H54 (cell line): ENCODE measurements around the gene PTGIS.

Experiments used
- DNase-seq: peaks from one replicate; pipeline ENCODE4 v3.0.0; 2011; ENCODE audit warnings: low spot score, mixed read lengths; ENCODE audit not compliant: insufficient read length
- FAIRE-seq: peaks from 3 replicates; lab custom pipeline; 2011; peaks lifted over from hg19 to GRCh38; lab: Jason Lieb, UNC
- POLR2A ChIP-seq: IDR thresholded peaks from 2 replicates; pipeline ENCODE4 v1.6.1; 2011; ENCODE audit warnings: low read depth, mild to moderate bottlenecking, low read length

PTGIS gene

GRCh38 chr20:49603209-49603627, 35.3 kb upstream of the PTGIS start:
- no peak for TF ChIP-seq POLR2A
- FAIRE-seq = no peak
- DNase-seq = no peak

DNA sequence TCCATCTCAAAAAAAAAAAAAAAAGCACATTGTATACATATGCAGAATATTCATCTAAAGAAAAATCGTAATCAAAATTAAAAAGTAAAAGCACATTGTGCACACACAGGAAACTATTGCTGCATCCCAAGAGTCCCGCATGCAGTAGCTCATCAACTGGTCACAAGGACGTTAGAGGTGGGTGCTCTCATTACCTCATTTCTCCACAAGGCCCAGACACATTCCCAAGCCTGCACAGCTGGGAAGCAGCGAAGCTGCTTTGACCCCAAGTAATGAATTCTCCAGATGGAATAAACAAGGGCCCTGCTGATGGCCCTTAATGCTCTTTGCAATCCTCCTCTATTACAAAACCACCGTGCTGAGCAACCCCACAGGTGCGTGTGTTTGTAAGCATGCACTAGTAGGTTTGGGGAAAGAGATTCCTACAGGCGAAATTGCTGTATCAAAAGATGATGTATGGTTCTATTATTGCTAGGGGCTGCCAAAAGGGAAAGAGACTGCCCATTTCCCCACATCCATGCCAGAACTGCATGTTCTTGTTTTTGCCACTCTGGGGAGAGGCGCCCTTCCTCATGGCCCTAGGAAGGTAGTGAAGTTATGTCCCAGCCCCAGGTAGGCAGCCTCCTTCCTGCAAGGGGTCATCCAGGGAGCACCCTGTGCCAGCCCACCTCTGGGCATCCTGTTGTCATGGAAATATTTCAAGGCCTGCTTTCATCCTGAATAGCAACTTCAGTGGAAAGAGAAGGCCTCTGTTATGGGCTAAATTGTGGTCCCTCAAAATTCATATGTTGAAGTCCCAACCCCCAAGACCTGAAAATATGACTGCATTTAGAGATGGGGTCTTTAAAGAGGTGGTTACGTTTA, 34.6 kb upstream of the PTGIS start:
- no peak for DNase-seq
- no peak for FAIRE-seq
- TF ChIP-seq POLR2A = no peak

DNA sequence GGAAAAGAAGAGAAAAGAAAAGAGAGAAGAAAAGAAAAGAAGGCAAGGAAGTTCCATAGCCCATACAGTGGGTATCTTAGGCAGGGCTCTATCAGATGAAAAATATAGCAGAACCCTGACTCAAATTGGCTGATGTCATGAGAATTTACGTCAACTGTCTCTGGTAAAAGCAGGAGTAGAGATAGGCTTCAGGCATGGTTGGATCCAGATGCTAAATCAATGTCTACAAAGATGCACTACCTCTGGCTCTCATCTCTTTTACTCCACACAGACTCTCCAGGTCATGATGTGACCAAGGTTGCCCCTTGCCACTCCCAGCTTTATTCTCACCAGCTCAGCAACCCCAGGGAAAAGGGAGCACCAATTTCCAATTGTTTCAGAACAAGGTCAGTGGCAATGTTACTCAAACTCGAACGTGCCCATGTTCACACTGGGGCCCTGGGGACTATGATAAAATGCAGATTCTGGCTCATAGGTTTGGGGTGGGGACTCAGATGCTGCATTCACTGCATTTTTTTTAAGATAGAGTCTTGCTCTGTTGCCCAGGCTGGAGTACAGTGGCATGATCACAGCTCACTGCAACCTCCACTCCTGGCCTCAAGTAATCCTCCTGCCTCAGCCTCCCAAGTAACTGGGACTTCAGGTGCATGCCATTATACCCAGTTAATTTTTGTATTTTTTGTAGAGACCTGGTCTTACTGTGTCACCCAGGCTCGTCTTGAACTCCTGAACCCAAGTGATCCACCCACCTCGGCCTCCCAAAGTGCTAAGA, 33.4 kb upstream of the PTGIS start:
- TF ChIP-seq POLR2A = no peak
- FAIRE-seq (no peak), DNase-seq (no peak)

- no peak for FAIRE-seq
- no peak for DNase-seq
- no peak for TF ChIP-seq POLR2A
Observed at GRCh38 chr20:49599746-49600113, 31.8 kb upstream of the PTGIS start.

GRCh38 chr20:49597825-49598395, 30.0 kb upstream of the PTGIS start:
- DNase-seq (no peak), FAIRE-seq (no peak)
- no peak for TF ChIP-seq POLR2A

- FAIRE-seq = peak; percentile 72
- no peak for TF ChIP-seq POLR2A
Observed at GRCh38 chr20:49595811-49596561, 28.0 kb upstream of the PTGIS start.

DNA sequence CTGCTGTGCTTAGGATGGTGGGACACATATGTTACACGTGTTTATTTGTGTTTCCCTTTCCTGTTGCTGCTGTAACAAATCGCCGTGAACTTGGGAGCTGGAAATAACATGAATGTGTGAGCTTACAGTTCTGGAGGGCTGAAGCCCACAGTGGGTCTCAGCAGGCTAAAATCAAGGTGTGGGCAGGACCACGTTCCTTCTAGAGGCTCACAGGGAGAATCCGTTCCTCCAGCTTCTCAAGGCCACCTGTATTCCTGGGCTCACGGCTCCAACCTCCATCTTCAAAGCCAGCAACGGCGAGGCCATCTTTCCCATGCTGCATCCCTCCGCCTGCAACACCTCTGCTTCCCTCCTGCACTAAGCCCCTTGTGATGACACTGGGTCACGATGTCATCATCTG, 27.4 kb upstream of the PTGIS start:
- no peak for TF ChIP-seq POLR2A
- DNase-seq (no peak), FAIRE-seq (no peak)

More at GRCh38 chr20:49595811-49596561, 28.0 kb upstream of the PTGIS start:
- peak; percentile 81 for DNase-seq

DNA sequence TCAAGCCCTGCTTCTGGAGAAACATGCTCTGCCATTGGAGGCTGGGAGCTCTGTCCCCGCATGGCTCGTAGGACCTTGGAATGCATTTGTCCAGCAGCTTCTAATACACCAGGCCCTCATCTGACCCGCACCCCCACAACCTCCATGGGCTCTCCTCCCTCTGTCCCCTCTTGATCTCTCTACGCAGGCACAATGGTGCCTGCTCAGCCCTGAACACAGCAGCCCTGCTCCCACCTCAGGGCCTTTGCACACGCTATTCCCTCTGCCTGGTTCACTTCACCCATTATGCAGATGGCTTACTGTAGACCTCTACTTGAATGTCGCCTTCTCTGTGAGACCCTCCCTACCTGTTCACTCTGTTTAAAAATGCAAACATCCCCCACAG, 27.0 kb upstream of the PTGIS start:
- TF ChIP-seq POLR2A = no peak
- FAIRE-seq (no peak), DNase-seq (no peak)

GRCh38 chr20:49594143-49594930, 26.4 kb upstream of the PTGIS start:
- no peak for FAIRE-seq
- no peak for TF ChIP-seq POLR2A
- no peak for DNase-seq

DNA sequence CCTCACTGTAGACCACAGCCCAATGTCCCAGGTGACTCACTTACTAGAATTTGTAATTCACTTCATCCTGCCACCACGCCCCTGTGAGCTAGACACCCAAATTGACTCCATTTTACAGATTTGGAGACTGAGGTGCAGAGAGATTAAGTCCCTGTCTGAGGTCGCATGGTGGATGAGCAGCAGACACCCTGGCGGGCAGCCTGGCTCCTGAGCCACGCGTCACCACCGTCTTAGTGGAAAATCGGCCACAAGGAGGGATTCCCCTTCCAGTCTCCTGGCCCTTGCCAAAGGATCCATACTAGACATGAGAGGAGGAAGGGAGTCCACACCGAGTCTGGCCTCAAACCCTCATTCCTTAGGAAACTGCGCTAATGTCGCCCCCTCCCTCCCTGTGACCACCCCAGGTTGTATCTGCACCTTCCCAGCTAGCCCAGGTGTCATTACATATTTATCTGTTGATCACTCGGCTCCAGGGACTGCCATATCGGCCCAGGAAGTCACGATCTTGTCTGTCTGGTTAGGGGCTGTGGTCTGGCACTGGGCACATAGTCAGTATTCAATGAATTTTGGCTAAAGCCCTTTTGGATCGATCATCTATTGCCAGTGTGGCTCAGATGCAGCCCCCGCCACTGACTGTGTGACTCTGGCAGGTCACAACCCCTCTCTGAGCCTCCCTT, 25.7 kb upstream of the PTGIS start:
- TF ChIP-seq POLR2A = no peak
- no peak for DNase-seq
- no peak for FAIRE-seq

DNA sequence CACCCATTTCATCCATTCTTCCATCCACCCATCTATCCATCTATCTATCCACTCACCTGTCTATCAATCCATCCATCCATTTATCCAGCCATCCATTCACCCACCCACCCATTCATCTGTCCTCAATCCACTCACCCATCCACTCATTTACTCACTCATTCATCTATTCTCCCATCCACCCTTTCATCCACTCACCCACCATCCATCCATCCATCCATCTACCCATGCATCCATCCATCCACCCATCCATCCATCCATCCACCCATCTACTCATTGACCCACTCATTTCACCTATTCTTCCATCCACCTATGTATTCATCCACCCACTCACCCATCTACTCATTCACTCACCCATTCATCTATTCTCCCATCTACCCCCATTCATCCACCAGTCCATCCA, 24.2 kb upstream of the PTGIS start:
- FAIRE-seq (no peak), DNase-seq (no peak)
- no peak for TF ChIP-seq POLR2A

DNA sequence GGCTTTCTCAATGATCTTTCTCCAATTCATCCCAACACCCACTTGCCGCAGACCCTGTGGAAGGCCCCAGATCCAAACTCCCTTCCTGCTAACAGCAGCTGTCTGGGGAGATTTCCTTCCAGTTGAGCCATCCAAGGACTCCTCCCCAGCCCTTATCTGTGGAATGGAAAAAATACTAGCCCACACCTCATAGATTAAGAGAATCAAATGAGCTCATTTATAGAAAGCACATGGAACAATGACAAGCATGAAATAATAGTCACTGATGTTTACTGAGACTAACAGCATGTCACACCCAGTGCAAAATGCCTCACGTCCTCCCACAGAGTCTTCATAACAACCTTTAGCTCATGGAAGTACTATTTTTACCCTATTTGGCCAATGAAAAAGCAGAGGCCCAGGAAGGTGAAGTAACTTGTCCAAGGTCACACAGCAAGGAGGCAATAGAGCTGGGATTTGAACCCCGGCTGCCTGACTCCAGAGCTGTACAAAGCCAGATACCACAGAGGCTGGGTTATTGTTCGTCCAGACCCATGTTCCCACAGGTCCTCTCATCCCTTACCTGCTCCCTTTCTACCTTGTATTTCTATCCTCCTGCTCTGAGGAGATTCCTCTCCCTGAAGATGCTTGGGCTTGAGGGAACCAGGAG, 23.4 kb upstream of the PTGIS start:
- DNase-seq (no peak), FAIRE-seq (no peak)
- no peak for TF ChIP-seq POLR2A
